Glutamatergic neuron (in vitro differentiated cells): ENCODE results near the gene CCPG1. TPM values are rescaled to one million over a fixed set of nuclear protein-coding genes. Genes with fewer than 3 reads are reported as not detected.

Experiments
- DNase-seq: peaks from one replicate; pipeline ENCODE4 v3.0.0; 2022
- H3K27ac Mint-ChIP-seq: one replicate; pipeline ENCODE4 v1.8.0; 2020; ENCODE audit warnings: mild to moderate bottlenecking, mixed read lengths, inconsistent platforms; ENCODE audit not compliant: unreplicated experiment
- H3K27me3 Mint-ChIP-seq: one replicate; pipeline ENCODE4 v1.8.0; 2020; ENCODE audit warnings: mild to moderate bottlenecking, moderate library complexity, mixed read lengths, inconsistent platforms; ENCODE audit not compliant: unreplicated experiment
- H3K36me3 Mint-ChIP-seq: one replicate; pipeline ENCODE4 v1.8.0; 2020; ENCODE audit warnings: mild to moderate bottlenecking, mixed read lengths, inconsistent platforms; ENCODE audit not compliant: unreplicated experiment
- H3K4me1 Mint-ChIP-seq: one replicate; pipeline ENCODE4 v1.8.0; 2020; ENCODE audit warnings: mild to moderate bottlenecking, low read depth, mixed read lengths, inconsistent platforms; ENCODE audit not compliant: unreplicated experiment
- H3K4me3 Mint-ChIP-seq: one replicate; pipeline ENCODE4 v1.8.0; 2020; ENCODE audit warnings: mild to moderate bottlenecking, mixed read lengths, inconsistent platforms; ENCODE audit not compliant: unreplicated experiment
- H3K9me3 Mint-ChIP-seq: one replicate; pipeline ENCODE4 v1.8.0; 2020; ENCODE audit warnings: mild to moderate bottlenecking, moderate library complexity, mixed read lengths, inconsistent platforms; ENCODE audit not compliant: unreplicated experiment
- CTCF ChIP-seq: fragments of 200-600 bp; sonication (generic); IDR thresholded peaks from one replicate; pipeline ENCODE4 v1.5.0; 2021; ENCODE audit not compliant: partially characterized antibody, unreplicated experiment
- total RNA-seq: library from RNA; stranded (reverse); fragmentation: NEBNext Ultra II Directional; extraction: Animal tissue kit (Norgen Biotek cat#: 25700); gene quantifications from one replicate; pipeline ENCODE4 v1.2.1, GENCODE V29; 2021; ENCODE audit not compliant: unreplicated experiment

The CCPG1 gene
- total RNA-seq, 1 donor from 2014 or later = 30.8 TPM

DNA sequence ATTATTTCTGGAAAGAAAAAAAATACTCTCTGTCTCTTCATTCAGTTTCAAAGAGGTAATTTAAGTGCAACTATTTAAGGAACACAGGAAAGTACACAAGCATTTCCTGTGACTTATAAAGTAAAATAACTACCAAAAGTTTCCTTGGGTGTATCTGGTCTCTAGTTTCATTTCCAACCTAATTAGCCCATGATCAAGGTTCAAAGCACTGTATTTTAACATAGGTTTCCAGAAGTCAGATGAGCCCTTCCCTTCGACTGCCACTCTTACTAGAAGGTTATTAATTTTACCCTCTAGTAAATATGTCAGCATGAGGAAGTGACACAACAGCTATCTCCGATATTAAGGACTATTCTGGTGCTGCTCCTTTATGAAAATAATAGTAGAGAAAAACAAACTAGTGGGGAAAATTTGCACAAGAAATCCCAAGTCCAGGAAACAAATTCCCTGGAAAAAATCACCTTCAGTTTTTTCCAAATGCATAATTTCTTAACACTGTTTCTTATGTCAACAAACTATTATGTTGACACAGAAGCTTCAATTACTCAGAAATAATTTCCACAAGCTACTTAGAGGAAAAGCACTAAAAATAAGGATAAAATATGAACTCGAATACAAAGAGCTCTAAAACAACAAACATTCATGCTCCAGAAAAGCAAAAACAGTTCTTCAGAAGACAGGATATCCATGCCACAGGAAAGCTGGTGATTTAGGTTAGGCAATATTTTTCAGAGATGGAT, 35.3 kb downstream of the CCPG1 start:
- Mint-ChIP-seq H3K4me1 (no peaks in the 10 kb centered on the region), H3K36me3 (no peaks in the 10 kb centered on the region), H3K27me3 (no peaks in the 10 kb centered on the region), H3K9me3 (no peaks in the 10 kb centered on the region), H3K27ac (no peak overlapping the region), H3K4me3 (no peak overlapping the region)
- no peak for DNase-seq
- no peak for TF ChIP-seq CTCF

GRCh38 chr15:55366981-55367380, 41.2 kb downstream of the CCPG1 start:
- no peaks in the 10 kb centered on the region for H3K4me1 Mint-ChIP-seq
- H3K27me3 Mint-ChIP-seq = no peaks in the 10 kb centered on the region
- no peaks in the 10 kb centered on the region for H3K9me3 Mint-ChIP-seq
- H3K27ac Mint-ChIP-seq = no peak overlapping the region
- DNase-seq = no peak
- H3K4me3 Mint-ChIP-seq = no peak overlapping the region
- no peak for TF ChIP-seq CTCF
- peaks cover 3% of the 10 kb centered on the region for H3K36me3 Mint-ChIP-seq

DNA sequence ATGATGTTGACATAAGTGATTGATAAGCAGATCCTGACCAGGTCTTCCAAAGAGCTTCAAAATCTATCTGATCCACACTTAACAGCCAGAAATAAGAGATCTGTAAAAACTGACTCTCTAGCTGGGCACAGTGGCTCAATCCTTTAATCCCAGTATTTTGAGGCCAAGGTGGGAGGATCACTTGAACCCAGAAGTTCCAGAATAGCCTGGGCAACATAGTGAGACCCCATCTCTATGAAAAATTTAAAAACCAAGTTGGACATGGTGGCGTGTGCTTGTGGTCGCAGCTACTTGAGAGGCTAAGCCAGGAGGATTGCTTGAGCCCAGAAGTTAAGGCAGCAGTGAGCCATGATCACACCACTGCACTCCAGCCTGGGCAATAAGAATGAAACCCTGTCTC, 45.5 kb downstream of the CCPG1 start:
- H3K4me1 Mint-ChIP-seq = no peaks in the 10 kb centered on the region
- no peak for DNase-seq
- no peaks in the 10 kb centered on the region for H3K9me3 Mint-ChIP-seq
- no peaks in the 10 kb centered on the region for H3K27me3 Mint-ChIP-seq
- peaks cover 3% of the 10 kb centered on the region for H3K36me3 Mint-ChIP-seq
- H3K27ac Mint-ChIP-seq = no peak overlapping the region
- no peak overlapping the region for H3K4me3 Mint-ChIP-seq
- no peak for TF ChIP-seq CTCF

DNA sequence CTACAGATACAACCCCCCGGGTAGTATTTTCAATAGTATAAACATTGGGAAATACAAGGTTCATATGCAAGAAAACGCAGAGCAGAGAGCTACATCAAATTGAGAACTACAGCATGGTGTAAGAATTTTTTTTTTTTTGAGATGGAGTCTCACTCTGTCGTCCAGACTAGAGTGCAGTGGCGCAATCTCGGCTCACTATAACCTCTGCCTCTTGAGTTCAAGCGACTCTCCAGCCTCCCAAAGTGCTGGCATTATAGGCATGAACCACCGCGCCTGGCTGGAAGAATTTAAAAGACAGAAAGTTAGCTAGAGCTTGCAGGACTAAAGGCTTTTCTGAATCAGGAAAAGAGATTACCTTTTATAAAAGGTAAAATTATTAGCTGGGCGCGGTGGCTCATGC, 47.1 kb downstream of the CCPG1 start:
- no peak for TF ChIP-seq CTCF
- no peak overlapping the region for H3K27ac Mint-ChIP-seq
- no peaks in the 10 kb centered on the region for H3K4me1 Mint-ChIP-seq
- DNase-seq = no peak
- H3K27me3 Mint-ChIP-seq = no peaks in the 10 kb centered on the region
- peaks cover 3% of the 10 kb centered on the region for H3K36me3 Mint-ChIP-seq
- no peaks in the 10 kb centered on the region for H3K9me3 Mint-ChIP-seq
- H3K4me3 Mint-ChIP-seq = no peak overlapping the region

DNA sequence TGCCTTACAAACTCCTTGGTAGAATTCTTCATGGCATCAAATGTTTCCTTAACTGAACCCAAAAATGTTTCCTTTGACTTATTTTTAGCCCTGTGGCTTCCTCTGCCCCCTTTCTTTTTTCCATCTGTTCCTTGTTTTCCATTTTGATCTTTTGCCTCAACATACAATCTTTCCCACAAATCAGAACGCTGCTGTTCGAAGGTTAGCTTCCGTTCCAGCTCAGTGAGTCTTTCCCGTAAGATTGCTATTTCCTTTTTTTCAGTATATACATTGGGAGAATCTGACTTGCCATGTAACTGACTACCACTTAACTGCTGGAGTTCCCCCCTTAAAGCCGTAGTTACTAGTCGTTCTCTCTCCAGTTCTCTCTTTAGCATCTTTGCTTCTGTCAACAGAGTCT, 47.9 kb downstream of the CCPG1 start:
- Mint-ChIP-seq H3K27ac (no peak overlapping the region), H3K36me3 (peaks cover 3% of the 10 kb centered on the region), H3K4me3 (no peak overlapping the region), H3K9me3 (no peaks in the 10 kb centered on the region), H3K4me1 (no peaks in the 10 kb centered on the region), H3K27me3 (no peaks in the 10 kb centered on the region)
- TF ChIP-seq CTCF = no peak
- DNase-seq = no peak
